ENCODE measurements around the gene NINJ1.

Gene NINJ1

GRCh38 chr9:93099551-93100275 lies 34.3 kb downstream of the NINJ1 start:
- DNase-seq (ENCODE audit: low spot score): no peak

- peak; percentile 95 for DNase-seq (ENCODE audit: low spot score)
Observed at GRCh38 chr9:93098236-93098946, 35.7 kb downstream of the NINJ1 start.

- no peak for DNase-seq (ENCODE audit: low spot score)
Observed at GRCh38 chr9:93097511-93098201, 36.4 kb downstream of the NINJ1 start.

DNA sequence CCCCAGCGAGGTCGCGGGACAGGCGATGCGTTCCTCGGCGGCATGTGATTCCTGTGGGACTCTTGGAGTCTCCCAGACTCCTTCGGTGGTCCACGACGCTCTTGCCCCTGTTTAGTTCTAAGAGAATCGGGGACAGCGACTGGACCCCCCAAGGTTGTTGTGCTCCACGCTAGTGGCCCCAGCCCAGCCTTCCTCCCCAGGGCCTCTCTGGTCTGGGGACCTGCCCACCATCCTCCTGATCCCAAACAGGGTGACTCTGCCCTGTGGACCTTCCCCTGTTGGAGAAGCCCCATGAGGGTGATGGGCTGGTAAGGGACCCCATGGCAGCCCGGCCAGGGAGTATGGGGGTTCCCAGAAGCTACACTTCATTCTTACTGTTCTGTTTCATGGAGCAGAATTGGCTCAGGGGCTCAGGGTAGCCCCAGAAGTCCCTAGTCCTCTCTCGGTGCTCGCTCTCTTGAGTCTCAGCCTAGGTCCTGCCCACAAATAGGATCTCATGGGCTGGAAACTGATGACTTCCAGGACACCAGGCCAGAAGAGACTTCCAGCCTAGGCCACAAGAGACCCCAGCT lies 37.2 kb downstream of the NINJ1 start:
- no peak for DNase-seq (ENCODE audit: low spot score)

DNA sequence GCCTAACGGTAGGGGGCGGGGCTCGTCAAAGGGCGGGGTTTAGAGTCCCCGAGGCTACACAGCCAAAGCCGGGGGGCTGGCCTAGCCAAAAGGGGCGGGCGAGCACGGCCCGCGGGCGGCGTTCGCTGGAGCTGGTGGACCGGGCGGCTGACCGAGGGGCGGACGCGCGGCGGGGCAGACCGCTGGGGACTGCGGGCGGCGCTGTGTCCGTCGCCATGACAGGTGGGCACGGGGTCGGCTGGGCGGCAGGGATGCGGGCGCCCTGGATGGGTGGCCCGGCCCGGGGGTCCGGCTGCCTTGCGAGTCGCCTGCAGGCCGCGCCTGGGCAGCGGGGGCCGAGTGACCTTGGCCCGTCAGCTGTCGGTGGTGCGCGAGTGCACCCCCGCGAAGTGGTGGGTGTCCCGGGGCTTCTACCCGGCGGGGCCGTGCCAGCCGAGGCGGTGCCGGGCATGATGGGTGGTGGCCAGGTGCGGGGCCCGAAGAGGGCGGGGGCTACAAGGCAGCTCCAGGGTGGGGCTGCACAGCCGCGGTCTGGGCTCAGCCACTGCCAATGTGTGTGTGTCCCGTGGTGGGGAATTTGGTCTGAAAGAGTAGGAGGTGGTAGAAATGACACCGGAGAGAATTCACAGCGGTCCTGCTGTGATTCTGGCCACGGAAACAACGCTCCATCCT lies 37.8 kb downstream of the NINJ1 start, which contains the start of gene CARD19:
CARD19 (plus strand) TSS at position 87 of the 672 bp plus-strand sequence; CDS start at position 216, 129 bp downstream.
- peak; percentile 54 for DNase-seq (ENCODE audit: low spot score)

DNA sequence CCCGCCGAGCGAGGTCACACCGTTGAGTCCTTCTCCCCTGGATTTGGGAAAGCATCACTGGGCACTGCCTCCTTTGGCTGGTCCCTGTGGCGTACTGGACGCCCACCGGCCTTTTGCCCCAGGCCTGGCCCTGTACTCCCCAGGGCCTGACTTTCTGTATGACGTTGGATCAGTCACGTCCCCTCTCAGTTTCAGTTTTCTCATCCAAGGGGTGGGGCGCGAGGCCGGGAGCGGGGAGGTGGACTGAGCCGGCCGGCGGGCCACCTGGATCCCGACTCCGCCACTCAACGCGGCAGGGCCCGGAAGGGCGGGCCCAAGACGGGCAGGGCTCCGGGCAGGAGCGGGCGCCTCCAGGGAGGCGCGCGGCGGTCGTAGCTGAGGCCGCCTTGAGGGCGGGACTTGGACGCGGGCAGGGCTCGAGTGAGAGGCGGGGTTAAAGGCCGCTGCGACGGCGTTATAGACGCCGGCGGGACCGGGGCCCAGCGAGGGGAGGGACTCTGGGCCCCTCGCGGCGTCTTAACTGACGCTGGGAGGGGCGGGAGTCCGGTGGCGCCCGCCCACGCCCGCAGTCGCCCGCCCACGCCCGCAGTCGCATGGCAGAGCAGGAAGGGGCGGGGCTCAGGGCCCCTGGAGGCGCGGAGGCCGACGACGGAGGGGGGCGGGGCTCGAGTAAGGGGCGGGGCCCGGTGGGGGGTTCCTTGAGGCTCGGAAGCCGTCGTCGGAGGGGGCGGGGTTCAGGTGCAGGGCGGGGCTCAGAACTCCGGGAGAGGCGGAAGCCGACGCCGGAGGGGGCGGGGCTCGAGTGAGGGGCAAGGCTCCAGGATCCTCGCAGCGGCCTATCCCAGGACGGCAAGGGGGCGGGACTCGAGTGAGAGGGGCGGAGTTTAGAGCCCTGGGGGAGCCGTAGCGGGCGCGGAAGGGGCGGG lies 38.6 kb downstream of the NINJ1 start:
- DNase-seq (ENCODE audit: low spot score): peak; percentile 98

GRCh38 chr9:93094658-93095204 lies 39.3 kb downstream of the NINJ1 start:
- no peak for DNase-seq (ENCODE audit: low spot score)

- DNase-seq (ENCODE audit: low spot score): no peak
Observed at GRCh38 chr9:93093877-93094657, 40.0 kb downstream of the NINJ1 start.

- peak; percentile 18 for DNase-seq (ENCODE audit: low spot score)
Observed at GRCh38 chr9:93093127-93093876, 40.7 kb downstream of the NINJ1 start.

- no peak for DNase-seq (ENCODE audit: low spot score)
Observed at GRCh38 chr9:93092251-93092991, 41.6 kb downstream of the NINJ1 start.

- peak; percentile 98 for DNase-seq (ENCODE audit: low spot score)
Observed at GRCh38 chr9:93091453-93092081, 42.5 kb downstream of the NINJ1 start.

DNA sequence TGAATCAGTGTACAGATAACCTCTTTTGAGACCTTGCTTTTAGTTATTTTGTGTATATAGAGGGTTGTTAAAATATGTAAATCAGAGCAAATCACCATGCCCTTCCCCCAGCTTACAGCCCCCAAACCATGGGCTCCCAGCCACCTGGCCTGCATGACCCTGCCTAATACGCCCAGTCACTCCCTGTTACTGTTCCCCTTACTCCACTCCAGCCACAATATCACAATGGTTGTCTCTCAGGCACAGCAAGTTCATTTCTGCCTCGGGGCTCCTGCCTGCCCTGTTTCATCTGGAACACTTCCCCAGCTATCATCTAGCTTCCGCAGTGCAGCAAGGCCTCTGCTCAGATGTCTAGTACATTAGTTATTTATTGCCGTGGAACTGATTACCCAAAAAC lies 43.0 kb downstream of the NINJ1 start:
- peak; percentile 5 for DNase-seq (ENCODE audit: low spot score)

DNA sequence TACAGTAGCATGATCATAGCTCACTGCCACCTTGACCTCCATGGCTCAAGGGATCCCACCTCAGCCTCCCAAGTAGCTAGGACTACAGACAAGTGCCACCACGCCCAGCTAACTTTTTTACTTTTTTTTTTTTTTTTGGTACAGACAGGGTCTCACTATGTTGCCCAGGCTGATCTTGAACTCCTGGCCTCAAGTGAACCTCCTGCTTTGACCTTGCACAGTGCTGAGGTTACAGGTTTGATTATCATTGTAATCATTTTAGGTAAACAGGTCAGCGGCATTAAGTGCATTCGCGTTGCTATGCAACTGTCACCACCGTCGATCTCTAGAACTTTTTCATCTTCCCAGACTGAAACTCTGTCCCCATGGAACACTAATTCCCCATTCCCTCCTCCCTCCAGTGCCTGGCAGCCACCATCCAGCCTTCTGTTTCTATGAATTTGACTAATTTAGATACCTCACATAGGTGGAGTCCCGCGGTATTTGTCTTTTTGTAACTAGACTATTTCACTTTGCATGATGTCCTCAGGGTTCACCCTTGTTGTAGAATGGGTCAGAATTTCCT lies 43.9 kb downstream of the NINJ1 start:
- no peak for DNase-seq (ENCODE audit: low spot score)

DNA sequence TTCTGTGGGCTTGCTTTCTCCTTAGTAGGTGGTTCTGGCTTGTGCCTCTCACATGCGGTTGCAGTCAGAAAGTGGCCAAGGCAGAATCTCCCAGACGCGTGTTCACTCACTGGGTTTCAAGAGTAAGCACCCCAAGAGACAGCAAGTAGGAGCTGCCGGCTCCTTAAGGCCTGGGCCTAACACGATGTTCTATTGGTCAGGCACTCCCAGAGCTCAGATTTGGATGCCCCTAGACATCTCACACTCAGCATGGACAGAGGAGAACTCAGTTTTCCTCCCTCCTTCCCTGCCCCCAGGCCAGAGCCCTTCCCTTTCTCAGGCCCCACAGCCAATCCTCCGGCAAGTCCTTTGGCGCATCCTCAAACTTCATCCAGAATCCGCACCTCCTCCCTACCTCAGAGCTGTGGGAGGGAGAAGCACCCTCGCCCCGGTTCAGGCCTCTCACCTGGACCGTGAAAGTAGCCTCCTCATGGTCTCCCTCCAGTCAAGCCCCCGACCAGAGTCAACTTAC lies 44.5 kb downstream of the NINJ1 start:
- DNase-seq (ENCODE audit: low spot score): no peak

GRCh38 chr9:93089024-93089423 lies 45.0 kb downstream of the NINJ1 start:
- DNase-seq (ENCODE audit: low spot score): no peak

DNA sequence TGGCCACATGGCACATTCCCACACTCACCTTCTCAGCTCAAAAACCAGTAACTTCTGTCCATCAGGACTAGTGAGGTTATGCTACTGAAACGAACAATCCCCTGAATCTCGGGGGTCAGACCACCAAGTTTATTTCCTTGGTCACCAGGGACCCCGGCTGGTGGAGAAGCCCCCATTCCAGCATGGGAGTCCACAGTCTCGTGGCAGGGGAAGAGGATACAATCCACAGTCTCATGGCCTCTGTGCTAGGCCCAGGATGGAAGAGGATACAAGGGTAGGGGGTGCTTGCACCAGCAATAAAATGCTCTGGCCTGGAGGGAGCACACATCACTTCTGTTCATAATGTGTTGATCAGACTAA lies 45.4 kb downstream of the NINJ1 start:
- DNase-seq (ENCODE audit: low spot score): no peak

DNA sequence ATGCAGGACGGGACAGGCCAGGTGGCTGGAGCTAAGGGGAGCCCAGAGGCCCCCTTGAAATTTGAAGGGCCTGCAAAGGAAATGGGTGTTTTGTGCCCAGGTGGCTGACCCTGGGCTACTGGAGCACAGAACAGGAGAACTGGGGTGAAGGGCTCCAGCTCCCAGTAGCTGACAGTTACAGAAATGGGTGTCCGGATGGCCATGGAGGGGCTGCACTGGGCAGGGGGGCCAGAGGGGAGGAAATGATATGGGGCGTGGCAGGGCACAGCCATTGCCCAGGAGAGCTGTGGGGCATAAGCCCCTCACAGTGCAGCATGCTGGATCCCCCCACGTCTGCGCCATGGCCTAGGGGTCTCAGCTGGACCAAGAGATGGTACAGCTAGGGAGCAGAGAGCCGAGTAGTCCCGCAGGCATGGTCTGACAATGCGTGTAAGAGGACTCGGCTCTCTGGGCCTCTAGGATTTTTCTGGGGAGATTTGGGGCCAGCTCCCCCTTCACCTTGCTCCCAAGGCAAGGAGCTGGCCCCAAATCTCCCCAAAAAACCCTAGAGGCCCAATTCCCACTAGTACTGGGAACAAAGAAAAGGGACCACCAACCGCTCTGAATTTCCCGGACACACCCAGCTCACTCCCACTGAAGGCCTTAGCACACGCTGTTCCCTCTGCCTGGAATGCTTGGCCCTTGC lies 45.9 kb downstream of the NINJ1 start:
- no peak for DNase-seq (ENCODE audit: low spot score)
